ENCODE measurements around the gene IL2RA. TPM values are rescaled to one million over a fixed set of nuclear protein-coding genes. Genes with fewer than 3 reads are reported as not detected.

IL2RA gene
- total and polyA plus RNA-seq, 10 of the 15 experiments (the other 5 are each of a cell fraction or from before 2014, with no cell fraction given), result 2.2 to 6.0 (median 4.9) TPM

DNA sequence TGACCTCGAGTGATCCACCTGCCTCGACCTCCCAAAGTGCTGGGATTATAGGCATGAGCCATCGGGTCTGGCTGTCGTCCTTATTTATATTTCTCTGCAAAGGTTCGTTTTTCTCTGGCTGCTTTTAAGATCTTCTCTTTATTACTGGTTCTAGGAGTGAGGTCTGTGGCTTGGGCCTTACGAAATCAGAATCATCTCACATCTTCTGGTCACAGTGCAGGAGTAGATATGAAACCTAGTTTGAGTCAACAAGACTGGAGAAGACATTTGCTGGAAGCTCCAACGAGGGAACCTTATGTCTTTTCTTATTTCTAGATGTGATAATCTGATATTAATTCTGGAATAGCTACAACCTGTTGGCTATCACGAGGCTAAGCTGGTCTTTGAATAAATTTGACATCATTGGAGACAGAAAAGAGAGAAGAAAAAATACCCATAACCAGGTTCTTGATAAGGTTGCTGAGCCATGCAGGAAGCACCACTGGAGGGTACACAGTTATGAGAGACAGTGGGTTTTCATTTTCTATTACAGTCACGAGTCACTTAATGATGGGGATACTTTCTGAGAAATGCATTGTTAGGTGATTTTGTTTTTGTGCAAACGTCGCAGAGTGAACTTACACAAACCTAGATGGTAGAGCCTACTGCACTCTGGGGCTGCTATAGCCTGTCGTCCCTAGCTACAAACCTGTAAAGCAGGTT lies 59.2 kb downstream of the IL2RA start:
- Histone ChIP-seq H3K4me2 (ENCODE audit: control insufficient read depth, insufficient read depth) (no peak overlapping the region; the same call in 1 of the 2 replicates), H3K27me3 (replicated peaks in 1 of 2; ENCODE audit: control insufficient read depth in 2 of 2, insufficient read depth in 2 of 2, low read length in 1 of 2) (peaks cover 0 to 1% of the 10 kb centered on the region in 2 experiments; a peak in 1 of 4 replicates), H3K79me2 (ENCODE audit: control insufficient read depth, insufficient read depth, low read length) (no peaks in the 10 kb centered on the region), H4K20me1 (ENCODE audit: control insufficient read depth, insufficient read depth) (no peaks in the 10 kb centered on the region), H3K9ac (ENCODE audit: control insufficient read depth, insufficient read depth, low read length) (no peak overlapping the region), H3K9me3 (replicated peaks; ENCODE audit: control insufficient read depth, insufficient read depth, low read length) (peaks cover 5% of the 10 kb centered on the region; the same call in 2 of the 3 replicates), H3K36me3 (ENCODE audit: control insufficient read depth in 2 of 2, insufficient read depth in 2 of 2, low read length in 1 of 2) (no peaks in the 10 kb centered on the region), H3K4me1 (ENCODE audit: control insufficient read depth, insufficient read depth, low read length) (peaks cover 2% of the 10 kb centered on the region; the same call in 1 of the 2 replicates), H3K27ac (ENCODE audit: control insufficient read depth, insufficient read depth) (no peak overlapping the region), H2AFZ (ENCODE audit: control insufficient read depth, low read depth, low read length) (no peak overlapping the region), H3K4me3 (no peak overlapping the region)
- POLR2A ChIA-PET, result no interaction called here
- DNase-seq (ENCODE audit: low read depth, low spot score), result no peak
- no peak for TF ChIP-seq EED (IDR thresholded peaks at IDR 0.05; ENCODE audit: low read depth)
- TF ChIP-seq, protein P1, sequence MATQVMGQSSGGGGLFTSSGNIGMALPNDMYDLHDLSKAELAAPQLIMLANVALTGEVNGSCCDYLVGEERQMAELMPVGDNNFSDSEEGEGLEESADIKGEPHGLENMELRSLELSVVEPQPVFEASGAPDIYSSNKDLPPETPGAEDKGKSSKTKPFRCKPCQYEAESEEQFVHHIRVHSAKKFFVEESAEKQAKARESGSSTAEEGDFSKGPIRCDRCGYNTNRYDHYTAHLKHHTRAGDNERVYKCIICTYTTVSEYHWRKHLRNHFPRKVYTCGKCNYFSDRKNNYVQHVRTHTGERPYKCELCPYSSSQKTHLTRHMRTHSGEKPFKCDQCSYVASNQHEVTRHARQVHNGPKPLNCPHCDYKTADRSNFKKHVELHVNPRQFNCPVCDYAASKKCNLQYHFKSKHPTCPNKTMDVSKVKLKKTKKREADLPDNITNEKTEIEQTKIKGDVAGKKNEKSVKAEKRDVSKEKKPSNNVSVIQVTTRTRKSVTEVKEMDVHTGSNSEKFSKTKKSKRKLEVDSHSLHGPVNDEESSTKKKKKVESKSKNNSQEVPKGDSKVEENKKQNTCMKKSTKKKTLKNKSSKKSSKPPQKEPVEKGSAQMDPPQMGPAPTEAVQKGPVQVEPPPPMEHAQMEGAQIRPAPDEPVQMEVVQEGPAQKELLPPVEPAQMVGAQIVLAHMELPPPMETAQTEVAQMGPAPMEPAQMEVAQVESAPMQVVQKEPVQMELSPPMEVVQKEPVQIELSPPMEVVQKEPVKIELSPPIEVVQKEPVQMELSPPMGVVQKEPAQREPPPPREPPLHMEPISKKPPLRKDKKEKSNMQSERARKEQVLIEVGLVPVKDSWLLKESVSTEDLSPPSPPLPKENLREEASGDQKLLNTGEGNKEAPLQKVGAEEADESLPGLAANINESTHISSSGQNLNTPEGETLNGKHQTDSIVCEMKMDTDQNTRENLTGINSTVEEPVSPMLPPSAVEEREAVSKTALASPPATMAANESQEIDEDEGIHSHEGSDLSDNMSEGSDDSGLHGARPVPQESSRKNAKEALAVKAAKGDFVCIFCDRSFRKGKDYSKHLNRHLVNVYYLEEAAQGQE (IDR thresholded peaks at IDR 0.05; ENCODE audit: low read depth, low read length), result no peak
- TF ChIP-seq JUNB (IDR thresholded peaks at IDR 0.05), result peak; percentile 46
- 0 out of 2 replicates have a peak, but pooled peaks have one; percentile 14 for TF ChIP-seq NFIC (IDR thresholded peaks at IDR 0.05; ENCODE audit: low read depth, low read length)
- TF ChIP-seq HDAC2 (IDR thresholded peaks at IDR 0.05), result no peak
- peak; percentile 48; the same call in 1 of the 2 replicates for TF ChIP-seq RUNX3 (IDR thresholded peaks at IDR 0.05; ENCODE audit: low read length)
- intact Hi-C loops (cut with micrococcal nuclease; ENCODE audit: unreplicated experiment), result no loop called here
- ATAC-seq, result peak; percentile 68
- SMC1A ChIA-PET (ENCODE audit: uncharacterized antibody, unreplicated experiment), result no interaction called here
- RAD21 ChIA-PET (ENCODE audit: unreplicated experiment), result no interaction called here
- in situ Hi-C loops (cut with MboI), result no loop called here
- 5% methylated on average over 12 of the region's 12 CpGs for WGBS (ENCODE audit: insufficient coverage, insufficient replicate concordance, low lambda C conversion rate, missing lambda C conversion rate)
- no peak for FAIRE-seq
- BruUV-seq (replicated peaks), result no TSS peak
- CTCF ChIA-PET, result interaction anchor here (1.0 kb wide), 1 partner anchor 11 kb away, joined by 4 read pairs; no protein-coding TSS in a partner anchor
